ENCODE measurements around the gene KDM5A. TPM values are rescaled to one million over a fixed set of nuclear protein-coding genes. Genes with fewer than 3 reads are reported as not detected.
A peak's percentile ranks its signal among the peaks of the same experiment; 100 is the strongest.
"Not testable (repeated sequence)": the region's sequence is repeated elsewhere in the genome, so short reads cannot be mapped to it uniquely, and the experiment has no call there.

KDM5A gene
- total and polyA plus RNA-seq, 2 donors from 2014 or later: 4.5 to 76.6 TPM

DNA sequence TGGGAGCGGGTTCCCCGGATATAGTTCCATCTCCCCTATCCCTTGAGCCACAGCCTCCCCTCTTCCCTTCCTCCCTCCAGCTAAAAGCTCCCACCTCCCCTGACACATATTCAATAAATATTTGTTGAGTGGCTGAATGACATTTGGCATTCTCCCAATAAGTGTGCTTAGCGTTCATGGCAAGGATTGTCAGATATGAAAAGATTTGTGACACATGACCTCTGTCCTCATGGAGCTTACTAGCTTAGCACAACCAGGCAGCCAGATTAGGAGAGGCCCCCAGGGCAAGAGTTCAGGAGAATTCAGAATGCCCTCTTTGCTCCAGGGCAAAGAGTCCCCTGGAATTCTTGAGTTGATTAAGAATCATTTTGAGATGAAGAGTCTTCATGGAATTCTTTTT lies 152.7 kb downstream of the KDM5A start:
- TF ChIP-seq, protein P1, sequence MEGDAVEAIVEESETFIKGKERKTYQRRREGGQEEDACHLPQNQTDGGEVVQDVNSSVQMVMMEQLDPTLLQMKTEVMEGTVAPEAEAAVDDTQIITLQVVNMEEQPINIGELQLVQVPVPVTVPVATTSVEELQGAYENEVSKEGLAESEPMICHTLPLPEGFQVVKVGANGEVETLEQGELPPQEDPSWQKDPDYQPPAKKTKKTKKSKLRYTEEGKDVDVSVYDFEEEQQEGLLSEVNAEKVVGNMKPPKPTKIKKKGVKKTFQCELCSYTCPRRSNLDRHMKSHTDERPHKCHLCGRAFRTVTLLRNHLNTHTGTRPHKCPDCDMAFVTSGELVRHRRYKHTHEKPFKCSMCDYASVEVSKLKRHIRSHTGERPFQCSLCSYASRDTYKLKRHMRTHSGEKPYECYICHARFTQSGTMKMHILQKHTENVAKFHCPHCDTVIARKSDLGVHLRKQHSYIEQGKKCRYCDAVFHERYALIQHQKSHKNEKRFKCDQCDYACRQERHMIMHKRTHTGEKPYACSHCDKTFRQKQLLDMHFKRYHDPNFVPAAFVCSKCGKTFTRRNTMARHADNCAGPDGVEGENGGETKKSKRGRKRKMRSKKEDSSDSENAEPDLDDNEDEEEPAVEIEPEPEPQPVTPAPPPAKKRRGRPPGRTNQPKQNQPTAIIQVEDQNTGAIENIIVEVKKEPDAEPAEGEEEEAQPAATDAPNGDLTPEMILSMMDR (IDR thresholded peaks at IDR 0.05; ENCODE audit: borderline replicate concordance, extremely low read depth, insufficient read depth): no peak
- Histone ChIP-seq H3K36me3 (ENCODE audit: control insufficient read depth in 2 of 3, insufficient read depth in 3 of 3, low read length in 3 of 3) (peaks cover 0 to 13% (median 0%) of the 10 kb centered on the region in 3 donors), H3K9ac (ENCODE audit: low read length in 3 of 3) (no peak overlapping the region), H3K4me1 (ENCODE audit: control insufficient read depth in 2 of 3, insufficient read depth in 2 of 3, low read depth in 1 of 3, low read length in 3 of 3) (peaks cover 0 to 14% (median 12%) of the 10 kb centered on the region in 3 donors), H3K27ac (ENCODE audit: low read depth in 2 of 2, low read length in 2 of 2) (peak overlapping the region; percentile 56 to 71), H3K27me3 (ENCODE audit: control insufficient read depth, insufficient read depth, low read length) (no peaks in the 10 kb centered on the region), H3K4me3 (ENCODE audit: low read length in 3 of 3) (peak overlapping the region in 1 of 3 donors; percentile 52), H3K9me3 (ENCODE audit: control insufficient read depth in 2 of 3, insufficient read depth in 1 of 3, low read length in 3 of 3) (peaks cover 0 to 3% (median 0%) of the 10 kb centered on the region in 3 donors)
- intact Hi-C loops (cut with DNase I): no loop called here
- FAIRE-seq (no peak), DNase-seq (no peak)

DNA sequence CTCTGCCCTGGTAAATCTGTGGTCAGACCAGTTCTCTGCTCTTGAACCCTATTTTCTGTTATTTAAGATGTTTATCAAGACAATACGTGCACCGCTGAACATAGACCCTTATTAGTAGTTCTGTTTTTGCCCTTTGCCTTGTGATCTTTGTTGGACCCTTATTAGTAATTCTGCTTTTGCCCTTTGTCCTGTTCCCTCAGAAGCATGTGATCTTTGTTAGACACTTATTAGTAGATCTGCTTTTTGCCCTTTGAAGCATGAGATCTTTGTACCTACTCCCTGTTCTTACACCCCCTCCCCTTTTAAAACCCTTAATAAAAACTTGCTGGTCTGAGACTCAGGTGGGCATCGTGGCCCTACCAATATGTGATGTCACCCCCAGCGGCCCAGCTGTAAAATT lies 153.2 kb downstream of the KDM5A start:
- Histone ChIP-seq H3K4me1 (ENCODE audit: control insufficient read depth in 2 of 3, insufficient read depth in 2 of 3, low read depth in 1 of 3, low read length in 3 of 3) (peaks cover 0 to 14% (median 12%) of the 10 kb centered on the region in 3 donors), H3K27ac (ENCODE audit: low read depth in 2 of 2, low read length in 2 of 2) (peak overlapping the region in 1 of 2 donors; percentile 56), H3K36me3 (ENCODE audit: control insufficient read depth in 2 of 3, insufficient read depth in 3 of 3, low read length in 3 of 3) (peaks cover 0 to 14% (median 0%) of the 10 kb centered on the region in 3 donors)
- H3K27me3 ChIP-seq (ENCODE audit: control insufficient read depth, insufficient read depth, low read length); H3K9ac ChIP-seq (ENCODE audit: low read length in 3 of 3); H3K9me3 ChIP-seq (ENCODE audit: control insufficient read depth in 2 of 3, insufficient read depth in 1 of 3, low read length in 3 of 3); DNase-seq; H3K4me3 ChIP-seq (ENCODE audit: low read length in 3 of 3); intact Hi-C loops (cut with DNase I); FAIRE-seq: not testable (repeated sequence)

DNA sequence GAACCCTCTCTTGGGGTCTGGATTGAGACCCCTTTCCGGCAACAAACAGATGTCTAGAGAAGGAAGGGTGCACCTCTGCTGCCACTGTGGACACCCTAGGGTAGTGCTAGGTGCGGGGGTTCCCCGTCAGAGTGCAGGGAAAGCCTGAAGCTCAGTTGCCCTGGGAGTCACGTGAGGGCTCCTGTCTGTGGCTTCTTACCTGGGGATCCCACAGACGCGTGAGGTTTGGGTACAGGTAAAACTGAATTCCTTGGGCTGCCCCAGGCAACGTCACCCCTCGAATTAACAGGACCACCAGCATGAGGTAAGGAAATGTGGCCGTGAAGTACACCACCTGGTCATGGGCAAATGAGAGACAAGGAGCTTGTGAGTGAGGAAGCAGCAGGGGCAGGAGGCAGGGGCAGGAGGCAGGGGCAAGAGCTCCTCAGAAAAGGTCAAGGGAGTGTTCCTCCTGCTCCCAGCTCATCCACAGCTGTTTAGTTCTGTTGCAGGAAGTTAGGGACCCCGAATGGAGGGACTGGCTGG lies 154.2 kb downstream of the KDM5A start:
- peaks cover 0 to 18% (median 12%) of the 10 kb centered on the region in 3 donors for H3K4me1 ChIP-seq (ENCODE audit: control insufficient read depth in 2 of 3, insufficient read depth in 2 of 3, low read depth in 1 of 3, low read length in 3 of 3)
- intact Hi-C loops (cut with DNase I): no loop called here
- DNase-seq (peak in 1 of 5 donors; percentile 27), FAIRE-seq (no peak)
- H3K9me3 ChIP-seq (ENCODE audit: control insufficient read depth in 2 of 3, insufficient read depth in 1 of 3, low read length in 3 of 3): peaks cover 0 to 3% (median 0%) of the 10 kb centered on the region in 3 donors
- peak overlapping the region; percentile 35 to 67 for H3K27ac ChIP-seq (ENCODE audit: low read depth in 2 of 2, low read length in 2 of 2)
- H3K4me3 ChIP-seq (ENCODE audit: low read length in 3 of 3): no peak overlapping the region
- TF ChIP-seq, protein P1 (IDR thresholded peaks at IDR 0.05; ENCODE audit: borderline replicate concordance, extremely low read depth, insufficient read depth): no peak
- H3K36me3 ChIP-seq (ENCODE audit: control insufficient read depth in 2 of 3, insufficient read depth in 3 of 3, low read length in 3 of 3): peaks cover 0 to 14% (median 0%) of the 10 kb centered on the region in 3 donors
- no peak overlapping the region for H3K9ac ChIP-seq (ENCODE audit: low read length in 3 of 3)
- no peaks in the 10 kb centered on the region for H3K27me3 ChIP-seq (ENCODE audit: control insufficient read depth, insufficient read depth, low read length)

DNA sequence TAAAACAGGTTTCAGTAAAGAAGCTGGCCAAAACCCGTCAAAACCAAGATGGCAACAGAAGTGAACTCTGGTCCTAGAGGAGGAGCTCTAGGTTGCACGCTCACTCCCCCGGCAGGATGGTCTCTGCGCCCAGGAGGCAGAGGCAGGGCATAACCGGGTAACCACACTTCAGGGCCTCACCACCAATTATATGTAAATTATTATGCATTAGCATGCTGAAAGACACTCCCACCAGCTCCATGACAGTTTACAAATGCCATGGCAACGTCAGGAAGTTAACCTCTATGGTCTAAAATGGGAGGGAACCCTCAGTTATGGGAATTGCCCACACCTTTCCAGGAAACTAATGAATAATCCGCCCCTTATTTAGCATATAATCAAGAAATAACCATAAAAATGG lies 155.1 kb downstream of the KDM5A start:
- Histone ChIP-seq H3K27me3 (ENCODE audit: control insufficient read depth, insufficient read depth, low read length) (no peaks in the 10 kb centered on the region), H3K36me3 (ENCODE audit: control insufficient read depth in 2 of 3, insufficient read depth in 3 of 3, low read length in 3 of 3) (peaks cover 0 to 15% (median 0%) of the 10 kb centered on the region in 3 donors), H3K9ac (ENCODE audit: low read length in 3 of 3) (no peak overlapping the region), H3K9me3 (ENCODE audit: control insufficient read depth in 2 of 3, insufficient read depth in 1 of 3, low read length in 3 of 3) (peaks cover 0 to 3% (median 0%) of the 10 kb centered on the region in 3 donors), H3K27ac (ENCODE audit: low read depth in 2 of 2, low read length in 2 of 2) (peak overlapping the region in 1 of 2 donors; percentile 12), H3K4me3 (ENCODE audit: low read length in 3 of 3) (no peak overlapping the region), H3K4me1 (ENCODE audit: control insufficient read depth in 2 of 3, insufficient read depth in 2 of 3, low read depth in 1 of 3, low read length in 3 of 3) (peaks cover 0 to 18% (median 8%) of the 10 kb centered on the region in 3 donors)
- FAIRE-seq (no peak), DNase-seq (no peak)
- intact Hi-C loops (cut with DNase I): no loop called here
- TF ChIP-seq, protein P1 (IDR thresholded peaks at IDR 0.05; ENCODE audit: borderline replicate concordance, extremely low read depth, insufficient read depth): no peak

Data from kidney (tissue), 14 donors.